NT2/D1 (cell line): ENCODE data around the gene ACTR8.

ENCODE experiments used
- DNase-seq: peaks from one replicate; pipeline ENCODE4 v3.0.0-alpha.2; 2011; ENCODE audit warnings: low read depth, low spot score
- H3K27me3 ChIP-seq: 2 replicates; pipeline ENCODE4 v1.6.0; 2011; ENCODE audit warnings: mild to moderate bottlenecking; ENCODE audit not compliant: insufficient read length, insufficient read depth
- H3K36me3 ChIP-seq: 2 replicates; pipeline ENCODE4 v1.6.1; 2011; ENCODE audit warnings: mild to moderate bottlenecking, low read length, mixed read lengths; ENCODE audit not compliant: insufficient read depth, insufficient read length
- H3K4me1 ChIP-seq: 2 replicates; pipeline ENCODE4 v1.5.1; 2011; ENCODE audit not compliant: insufficient read depth, insufficient read length
- H3K4me3 ChIP-seq: 2 replicates; pipeline ENCODE4 v1.5.1; 2011; ENCODE audit warnings: low read depth; ENCODE audit not compliant: insufficient read length
- H3K9ac ChIP-seq: 2 replicates; pipeline ENCODE4 v1.6.0; 2011; ENCODE audit warnings: low read depth; ENCODE audit not compliant: insufficient read length
- H3K9me3 ChIP-seq: 2 replicates; pipeline ENCODE4 v1.5.1; 2011; ENCODE audit warnings: mild to moderate bottlenecking, low read length; ENCODE audit not compliant: insufficient read depth
- SUZ12 ChIP-seq: IDR thresholded peaks from 2 replicates; pipeline ENCODE4 v1.6.1; 2011; ENCODE audit not compliant: insufficient read length, insufficient read depth; ENCODE audit errors: extremely low read depth
- YY1 ChIP-seq: IDR thresholded peaks from 2 replicates; pipeline ENCODE4 v1.6.1; 2011; ENCODE audit not compliant: insufficient read length, insufficient read depth
- ZNF274 ChIP-seq: IDR thresholded peaks from 2 replicates; pipeline ENCODE4 v1.6.1; 2011; ENCODE audit warnings: mild to moderate bottlenecking, low read depth, low read length

The ACTR8 gene

DNA sequence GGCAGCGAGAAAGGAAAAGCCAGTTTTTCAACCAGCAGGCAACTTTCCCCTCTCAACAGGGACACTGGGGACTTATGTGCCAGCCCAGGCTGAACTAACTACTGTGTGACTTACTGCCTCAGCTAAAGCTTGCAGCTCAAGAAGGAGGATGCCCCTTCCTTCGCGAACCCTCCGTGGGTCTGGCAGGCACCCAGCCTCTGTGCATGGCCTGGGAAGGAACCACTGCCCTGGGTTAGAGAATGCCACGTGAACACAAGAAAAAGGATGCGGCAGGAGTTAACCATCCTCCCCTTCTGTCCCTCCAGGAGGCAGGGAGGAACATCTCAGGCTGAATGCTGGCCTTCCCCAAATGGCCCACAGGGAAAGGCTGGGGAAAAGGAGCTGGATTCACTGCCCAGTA, 64.7 kb downstream of the ACTR8 start:
- Histone ChIP-seq H3K36me3 (peaks cover 62% of the 10 kb centered on the region), H3K27me3 (no peaks in the 10 kb centered on the region), H3K9me3 (no peaks in the 10 kb centered on the region), H3K9ac (no peak overlapping the region), H3K4me1 (no peaks in the 10 kb centered on the region), H3K4me3 (no peak overlapping the region)
- no peak for DNase-seq
- no peak for TF ChIP-seq YY1
- no peak for TF ChIP-seq SUZ12
- TF ChIP-seq ZNF274: no peak
